LoVo (cell line): ENCODE measurements around the gene GABRD.

Experiments used
- DNase-seq: peaks from one replicate; pipeline ENCODE4 v3.0.0-alpha.2; 2016; ENCODE audit warnings: low spot score

Gene GABRD

GRCh38 chr1:1985375-1986050 is 33.6 kb upstream of the GABRD start:
- no peak for DNase-seq

GRCh38 chr1:1986451-1987141 is 32.5 kb upstream of the GABRD start:
- DNase-seq, result no peak

- no peak for DNase-seq
Measured at GRCh38 chr1:1987142-1987510, 32.0 kb upstream of the GABRD start.

DNA sequence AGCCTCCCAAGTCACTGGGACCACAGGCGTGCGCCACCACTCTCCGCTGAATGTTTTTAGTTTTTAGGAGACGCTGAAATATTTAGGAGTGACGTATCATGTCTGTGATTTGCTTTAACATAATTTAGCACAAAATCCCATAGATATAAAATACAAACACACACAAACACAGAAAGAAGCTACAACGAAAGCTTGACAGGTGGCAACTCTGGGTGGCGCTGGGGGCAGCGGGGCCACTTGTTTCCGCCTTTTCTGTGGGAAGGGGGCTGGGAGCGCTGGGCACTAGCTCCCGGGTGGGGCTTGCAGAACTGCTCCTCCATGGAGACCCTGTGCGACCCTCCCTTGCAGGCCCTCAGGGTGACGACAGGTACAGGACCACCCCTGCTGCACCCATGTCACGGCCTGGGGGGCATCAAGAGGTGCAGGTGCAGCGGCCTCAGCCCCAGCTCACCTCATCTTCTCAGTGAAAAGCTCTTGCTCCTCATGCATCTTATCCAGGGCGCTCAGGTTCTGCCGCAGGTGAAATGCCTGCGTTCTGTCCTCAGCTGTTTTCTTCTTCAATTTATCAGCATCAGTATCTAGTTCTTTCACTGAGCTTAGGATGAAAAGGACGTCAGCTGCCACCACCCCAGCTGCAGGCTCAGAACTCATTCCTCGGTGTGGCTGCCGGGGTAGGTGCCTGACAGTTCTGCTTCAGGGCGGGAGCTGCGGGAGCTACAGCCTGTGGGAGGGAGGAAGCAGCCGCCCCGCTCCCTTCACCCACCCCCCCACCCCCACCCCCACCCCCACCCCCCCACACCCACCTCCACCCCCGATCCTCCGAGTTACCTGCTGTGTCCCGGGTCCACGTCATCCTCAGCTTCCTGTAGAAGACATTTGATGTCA is 30.8 kb upstream of the GABRD start:
- no peak for DNase-seq

DNA sequence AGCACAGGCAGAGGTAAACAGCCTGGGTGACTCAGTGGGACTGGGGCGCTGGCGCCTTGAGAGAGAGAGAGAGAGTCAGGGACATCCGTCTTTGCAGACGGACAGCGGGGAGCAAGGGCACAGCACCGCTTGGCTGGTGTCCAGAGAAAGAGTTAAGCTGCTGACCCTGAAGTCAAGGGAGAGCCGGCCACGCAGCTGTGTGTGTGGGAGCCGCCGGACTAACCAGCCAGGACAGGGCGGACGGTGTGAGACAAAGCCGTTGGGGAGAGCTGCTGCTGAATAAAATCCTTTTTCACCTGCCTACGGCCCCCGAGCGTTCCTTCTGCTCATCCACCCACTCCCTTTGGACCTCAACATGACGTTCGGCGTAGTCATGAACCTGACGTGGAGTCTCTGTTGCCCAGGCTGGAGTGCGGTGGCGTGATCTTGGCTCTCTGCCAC is 30.0 kb upstream of the GABRD start:
- DNase-seq, result no peak

DNA sequence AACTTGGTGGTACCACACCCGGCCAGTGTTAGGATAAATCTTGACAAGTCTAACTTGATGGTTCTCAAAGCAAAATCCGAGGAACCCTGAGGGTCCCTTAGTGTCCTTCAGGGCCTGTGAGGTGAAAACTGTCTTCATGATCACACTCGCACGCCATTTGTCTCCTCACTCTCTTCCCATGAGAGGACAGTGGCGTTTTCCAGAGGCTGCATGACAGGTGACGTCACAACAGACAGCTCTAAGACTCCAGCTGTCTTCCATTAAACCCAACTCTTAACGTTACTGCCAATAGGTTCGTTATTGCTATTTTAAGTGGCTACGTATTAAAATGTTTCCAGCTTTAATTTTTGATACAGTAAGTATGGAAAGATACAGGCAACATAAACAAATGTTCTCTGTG is 29.4 kb upstream of the GABRD start:
- no peak for DNase-seq

GRCh38 chr1:1990222-1990621 is 28.9 kb upstream of the GABRD start:
- DNase-seq, result no peak

- no peak for DNase-seq
Measured at GRCh38 chr1:1994536-1994935, 24.6 kb upstream of the GABRD start.

- no peak for DNase-seq
Measured at GRCh38 chr1:1996207-1996651, 22.9 kb upstream of the GABRD start.

GRCh38 chr1:1997576-1997975 is 21.6 kb upstream of the GABRD start:
- DNase-seq, result no peak

DNA sequence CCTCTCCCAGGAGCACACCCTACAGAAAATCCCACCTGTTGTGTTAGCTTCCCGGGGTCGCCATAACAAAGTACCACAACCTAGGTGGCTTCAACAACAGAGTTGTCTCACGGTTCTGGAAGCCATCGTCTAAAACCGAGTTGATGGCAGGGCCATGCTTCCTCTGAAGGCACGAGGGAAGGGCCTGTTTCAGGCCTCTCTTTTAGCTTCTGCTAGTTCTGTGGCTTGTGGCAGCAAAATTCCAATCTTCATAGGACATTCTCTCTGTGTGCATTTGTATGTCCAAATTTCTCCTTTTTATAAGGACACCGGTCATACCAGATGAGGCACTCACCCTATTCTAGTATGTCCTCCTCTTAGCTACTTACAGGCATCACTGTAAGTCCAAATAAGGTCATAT is 18.7 kb upstream of the GABRD start:
- DNase-seq, result no peak

- DNase-seq, result no peak
Measured at GRCh38 chr1:2000850-2001249, 18.3 kb upstream of the GABRD start.

GRCh38 chr1:2001773-2002411 is 17.3 kb upstream of the GABRD start:
- no peak for DNase-seq

DNA sequence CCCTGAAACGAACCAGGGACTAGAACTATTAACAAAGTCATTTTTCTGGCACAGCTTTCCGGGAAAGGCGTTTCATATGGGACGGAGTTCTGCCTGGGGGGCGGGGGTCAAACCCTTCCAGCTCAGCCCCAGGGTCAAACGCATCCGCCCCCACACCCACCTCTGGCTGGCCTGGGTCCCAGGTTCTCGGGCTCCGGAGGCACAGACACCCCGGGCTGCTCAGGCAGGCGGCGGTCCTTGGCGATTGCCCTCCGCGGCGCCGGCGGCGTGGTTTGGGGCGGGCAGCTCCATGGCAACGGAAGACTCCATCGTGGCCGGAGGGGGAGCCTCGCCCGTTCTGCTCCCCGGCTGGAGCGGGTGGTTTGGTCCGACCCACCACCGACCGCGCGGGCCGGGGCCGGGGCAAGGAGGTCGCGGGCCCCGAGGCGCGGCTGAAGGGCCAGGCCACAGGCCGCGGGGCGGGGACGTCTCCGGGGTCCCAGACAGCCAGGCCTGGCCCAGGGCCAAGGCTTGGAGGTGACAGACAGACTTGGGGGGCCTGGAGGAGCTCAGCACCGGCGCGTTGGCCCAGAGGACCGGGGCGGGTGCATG is 15.5 kb upstream of the GABRD start, which contains the start of gene CFAP74:
Gene CFAP74 (minus strand): TSS at position 246 of the 591 bp plus-strand sequence. CDS start 12,830 bp downstream, outside the sequence.
- DNase-seq, result no peak

DNA sequence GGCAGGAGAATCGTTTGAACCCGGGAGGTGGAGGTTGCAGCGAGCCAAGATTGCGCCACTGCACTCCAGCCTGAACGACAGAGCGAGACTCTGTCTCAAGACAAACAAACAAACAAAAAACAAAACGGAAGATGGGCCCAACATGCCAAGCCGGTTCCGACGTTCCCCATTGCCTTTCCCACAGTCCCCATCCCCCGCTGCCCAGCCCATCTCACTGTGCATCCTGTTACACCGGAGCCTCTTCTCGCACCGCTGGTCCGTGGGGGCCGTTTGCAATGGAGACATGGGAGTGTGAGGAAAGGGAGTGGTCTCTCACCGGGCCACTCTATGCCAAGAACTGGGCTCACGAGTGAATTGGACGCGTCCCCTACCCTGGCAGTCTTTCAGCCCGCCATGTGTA is 14.3 kb upstream of the GABRD start:
- DNase-seq, result no peak

- DNase-seq, result no peak
Measured at GRCh38 chr1:2009101-2010053, 9.8 kb upstream of the GABRD start.

- no peak for DNase-seq
Measured at GRCh38 chr1:2014181-2014580, 5.0 kb upstream of the GABRD start.

DNA sequence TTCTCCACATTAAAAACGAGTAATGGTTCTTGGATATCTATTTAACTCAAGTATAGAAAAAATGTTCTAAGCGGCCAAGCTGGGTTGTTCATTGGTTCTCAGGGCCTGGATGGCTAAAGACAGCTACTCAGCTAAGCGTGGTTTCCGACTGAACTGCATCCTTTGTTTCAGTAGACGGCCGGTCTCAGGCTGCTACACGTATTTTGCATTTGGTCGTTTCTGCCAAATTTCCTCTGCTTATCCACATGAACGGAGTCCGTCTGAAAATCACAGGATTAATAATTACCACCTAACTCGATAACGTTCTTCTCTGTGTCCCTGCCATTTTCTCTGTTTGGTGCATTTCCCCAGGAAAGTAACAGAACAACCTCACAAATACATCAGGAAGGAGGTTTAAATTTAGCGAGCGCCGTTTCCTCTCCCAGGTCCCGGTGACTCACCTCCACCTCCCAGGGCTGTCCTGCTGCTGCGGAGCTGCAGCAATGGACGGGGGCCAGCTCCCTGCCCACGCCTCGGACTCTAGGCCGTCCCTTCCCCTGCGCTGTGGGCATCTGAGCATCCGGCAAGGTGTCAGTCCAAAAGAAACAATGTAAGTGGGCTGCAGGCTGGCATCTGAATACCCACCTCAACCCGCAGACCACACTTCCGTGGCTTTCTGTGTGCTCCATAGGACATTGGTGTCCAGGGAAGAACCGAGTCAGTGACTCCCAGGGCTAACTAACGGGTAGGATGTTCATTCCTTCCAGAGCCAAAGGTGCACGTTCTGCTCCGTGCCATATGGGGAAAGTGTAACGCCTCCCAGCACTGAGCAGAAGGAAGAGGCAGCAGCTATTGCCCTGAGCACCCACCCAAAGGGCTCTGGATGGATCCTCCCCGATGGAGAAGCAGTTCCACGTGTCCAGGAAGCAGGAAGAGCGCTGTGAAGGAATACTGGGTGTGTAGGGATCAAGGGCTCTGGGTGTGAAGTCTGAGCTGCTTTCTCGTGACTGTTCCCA is 4.1 kb upstream of the GABRD start:
- no peak for DNase-seq

DNA sequence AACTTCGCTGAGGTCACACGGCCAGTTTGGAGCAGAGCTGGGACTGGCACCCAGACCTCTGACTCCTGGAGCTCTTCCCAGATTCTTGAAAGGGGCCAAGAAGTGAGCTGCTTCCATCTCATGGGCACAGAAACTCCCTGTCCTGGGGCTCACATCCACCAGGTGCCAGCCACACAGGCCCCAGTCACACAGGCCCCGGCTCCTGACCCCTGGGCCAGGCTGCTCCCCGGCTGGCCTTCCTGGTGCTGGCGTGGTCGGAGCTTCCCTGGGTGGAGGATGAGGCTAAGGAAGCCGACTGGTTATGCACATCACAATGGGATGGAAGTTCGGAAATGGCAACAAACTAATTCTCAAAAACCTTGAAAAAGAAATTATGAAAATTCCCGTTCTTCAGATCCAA is 3.0 kb upstream of the GABRD start:
- no peak for DNase-seq
